Type B pancreatic cell (in vitro differentiated cells): ENCODE measurements around the gene SEMA4D. TPM values are rescaled to one million over a fixed set of nuclear protein-coding genes. Genes with fewer than 3 reads are reported as not detected.

Experiments
- DNase-seq: peaks from one replicate; pipeline ENCODE4 v3.0.0; 2021; ENCODE audit warnings: mixed read lengths; ENCODE audit not compliant: unreplicated experiment; ENCODE audit errors: extremely low spot score
- H3K27ac Mint-ChIP-seq: 2 replicates; pipeline ENCODE4 v1.8.0; 2021; ENCODE audit warnings: mild to moderate bottlenecking, mixed read lengths
- H3K27me3 Mint-ChIP-seq: 2 replicates; pipeline ENCODE4 v1.8.0; 2021; ENCODE audit warnings: mixed read lengths
- H3K36me3 Mint-ChIP-seq: 2 replicates; pipeline ENCODE4 v1.8.0; 2021; ENCODE audit warnings: mixed read lengths
- H3K4me1 Mint-ChIP-seq: one replicate; pipeline ENCODE4 v1.8.0; 2021; ENCODE audit warnings: mixed read lengths; ENCODE audit not compliant: unreplicated experiment
- H3K4me3 Mint-ChIP-seq: 2 replicates; pipeline ENCODE4 v1.8.0; 2021; ENCODE audit warnings: mild to moderate bottlenecking, mixed read lengths
- H3K9me3 Mint-ChIP-seq: 2 replicates; pipeline ENCODE4 v1.8.0; 2021; ENCODE audit warnings: mixed read lengths
- CTCF ChIP-seq: fragments of 200-600 bp; sonication (generic); conservative IDR thresholded peaks from 2 replicates; pipeline ENCODE4 v1.5.0; 2021; ENCODE audit warnings: antibody characterized with exemption, mild to moderate bottlenecking
- total RNA-seq: library from RNA; stranded (reverse); gene quantifications from 2 replicates; pipeline ENCODE4 v1.2.1, GENCODE V29; 2021; ENCODE audit warnings: low replicate concordance

SEMA4D gene
- total RNA-seq, 1 donor from 2014 or later, result 32.3 TPM

GRCh38 chr9:89379031-89379430, 118.9 kb downstream of the SEMA4D start:
- peaks cover 12% of the 10 kb centered on the region for H3K36me3 Mint-ChIP-seq
- H3K9me3 Mint-ChIP-seq, result no peaks in the 10 kb centered on the region
- H3K27ac Mint-ChIP-seq, result no peak overlapping the region
- no peak for TF ChIP-seq CTCF
- DNase-seq, result no peak
- no peak overlapping the region for H3K4me3 Mint-ChIP-seq
- peaks cover 11% of the 10 kb centered on the region for H3K4me1 Mint-ChIP-seq
- no peaks in the 10 kb centered on the region for H3K27me3 Mint-ChIP-seq

- H3K4me3 Mint-ChIP-seq, result no peak overlapping the region
- peaks cover 12% of the 10 kb centered on the region for H3K36me3 Mint-ChIP-seq
- no peak overlapping the region for H3K27ac Mint-ChIP-seq
- DNase-seq, result no peak
- H3K27me3 Mint-ChIP-seq, result no peaks in the 10 kb centered on the region
- TF ChIP-seq CTCF, result no peak
- peaks cover 11% of the 10 kb centered on the region for H3K4me1 Mint-ChIP-seq
- H3K9me3 Mint-ChIP-seq, result no peaks in the 10 kb centered on the region
Observed at GRCh38 chr9:89378541-89378940, 119.4 kb downstream of the SEMA4D start.

GRCh38 chr9:89377411-89377810, 120.5 kb downstream of the SEMA4D start:
- Mint-ChIP-seq H3K36me3 (peaks cover 12% of the 10 kb centered on the region), H3K4me1 (peaks cover 11% of the 10 kb centered on the region), H3K27ac (no peak overlapping the region), H3K4me3 (no peak overlapping the region), H3K27me3 (no peaks in the 10 kb centered on the region), H3K9me3 (no peaks in the 10 kb centered on the region)
- TF ChIP-seq CTCF, result no peak
- no peak for DNase-seq

- H3K4me1 Mint-ChIP-seq, result peaks cover 11% of the 10 kb centered on the region
- no peaks in the 10 kb centered on the region for H3K27me3 Mint-ChIP-seq
- H3K9me3 Mint-ChIP-seq, result no peaks in the 10 kb centered on the region
- no peak overlapping the region for H3K4me3 Mint-ChIP-seq
- H3K27ac Mint-ChIP-seq, result no peak overlapping the region
- no peak for TF ChIP-seq CTCF
- H3K36me3 Mint-ChIP-seq, result peaks cover 12% of the 10 kb centered on the region
- DNase-seq, result no peak
Observed at GRCh38 chr9:89376741-89377351, 121.1 kb downstream of the SEMA4D start.

GRCh38 chr9:89376286-89376685, 121.6 kb downstream of the SEMA4D start:
- Mint-ChIP-seq H3K9me3 (no peaks in the 10 kb centered on the region), H3K36me3 (peaks cover 12% of the 10 kb centered on the region), H3K4me1 (peaks cover 11% of the 10 kb centered on the region), H3K4me3 (no peak overlapping the region), H3K27ac (no peak overlapping the region), H3K27me3 (no peaks in the 10 kb centered on the region)
- no peak for DNase-seq
- no peak for TF ChIP-seq CTCF
